ENCODE measurements around the gene EEF1G. TPM values are rescaled to one million over a fixed set of nuclear protein-coding genes. Genes with fewer than 3 reads are reported as not detected.
"Not testable (repeated sequence)": the region's sequence is repeated elsewhere in the genome, so short reads cannot be mapped to it uniquely, and the experiment has no call there.

The EEF1G gene
- total RNA-seq, 1 donor from 2014 or later: 899 TPM

- peaks cover 59% of the 10 kb centered on the region for H3K4me1 ChIP-seq
- intact Hi-C loops (cut with DNase I): no loop called here
- TF ChIP-seq, protein P1, sequence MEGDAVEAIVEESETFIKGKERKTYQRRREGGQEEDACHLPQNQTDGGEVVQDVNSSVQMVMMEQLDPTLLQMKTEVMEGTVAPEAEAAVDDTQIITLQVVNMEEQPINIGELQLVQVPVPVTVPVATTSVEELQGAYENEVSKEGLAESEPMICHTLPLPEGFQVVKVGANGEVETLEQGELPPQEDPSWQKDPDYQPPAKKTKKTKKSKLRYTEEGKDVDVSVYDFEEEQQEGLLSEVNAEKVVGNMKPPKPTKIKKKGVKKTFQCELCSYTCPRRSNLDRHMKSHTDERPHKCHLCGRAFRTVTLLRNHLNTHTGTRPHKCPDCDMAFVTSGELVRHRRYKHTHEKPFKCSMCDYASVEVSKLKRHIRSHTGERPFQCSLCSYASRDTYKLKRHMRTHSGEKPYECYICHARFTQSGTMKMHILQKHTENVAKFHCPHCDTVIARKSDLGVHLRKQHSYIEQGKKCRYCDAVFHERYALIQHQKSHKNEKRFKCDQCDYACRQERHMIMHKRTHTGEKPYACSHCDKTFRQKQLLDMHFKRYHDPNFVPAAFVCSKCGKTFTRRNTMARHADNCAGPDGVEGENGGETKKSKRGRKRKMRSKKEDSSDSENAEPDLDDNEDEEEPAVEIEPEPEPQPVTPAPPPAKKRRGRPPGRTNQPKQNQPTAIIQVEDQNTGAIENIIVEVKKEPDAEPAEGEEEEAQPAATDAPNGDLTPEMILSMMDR (IDR thresholded peaks at IDR 0.05): no peak
- DNase-seq: no peak
- H3K9me3 ChIP-seq: no peaks in the 10 kb centered on the region
- H3K27me3 ChIP-seq (ENCODE audit: low read depth): no peaks in the 10 kb centered on the region
- H3K36me3 ChIP-seq: peaks cover 73% of the 10 kb centered on the region
- ATAC-seq: no peak
- peak overlapping the region; percentile 80 for H3K4me3 ChIP-seq
- peak overlapping the region; percentile 78 for H3K27ac ChIP-seq
Observed at GRCh38 chr11:62572431-62572830, 1.3 kb downstream of the EEF1G start.

- H3K36me3 ChIP-seq: peaks cover 73% of the 10 kb centered on the region
- H3K9me3 ChIP-seq; intact Hi-C loops (cut with DNase I); H3K4me3 ChIP-seq; DNase-seq; ATAC-seq; H3K27me3 ChIP-seq (ENCODE audit: low read depth); H3K27ac ChIP-seq: not testable (repeated sequence)
- H3K4me1 ChIP-seq: peaks cover 51% of the 10 kb centered on the region
Observed at GRCh38 chr11:62571493-62571892, 2.2 kb downstream of the EEF1G start.

DNA sequence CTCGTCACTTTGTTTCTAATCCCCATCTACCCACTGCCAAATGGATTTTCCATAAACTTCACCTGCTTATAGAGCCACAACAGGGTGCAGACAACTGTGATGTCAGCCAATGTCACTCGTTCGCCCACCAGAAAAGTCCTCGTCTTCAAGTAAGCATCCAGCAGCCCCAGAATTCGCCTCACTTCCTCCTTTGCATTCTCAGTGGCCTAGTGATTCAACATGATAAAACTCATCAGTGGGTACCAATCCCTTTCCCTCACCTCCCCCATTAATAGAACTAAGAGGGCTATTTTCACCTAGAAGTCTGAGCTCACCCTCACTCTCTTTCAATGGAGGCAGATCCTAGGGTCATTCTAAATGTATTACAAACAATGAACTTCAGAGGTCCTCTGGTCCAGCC lies 2.8 kb downstream of the EEF1G start:
- Histone ChIP-seq H3K4me1 (peaks cover 45% of the 10 kb centered on the region), H3K36me3 (peaks cover 73% of the 10 kb centered on the region)
- H3K27ac ChIP-seq; ATAC-seq; DNase-seq; H3K9me3 ChIP-seq; H3K27me3 ChIP-seq (ENCODE audit: low read depth); H3K4me3 ChIP-seq; intact Hi-C loops (cut with DNase I): not testable (repeated sequence)

- intact Hi-C loops (cut with DNase I): no loop called here
- DNase-seq (no peak), ATAC-seq (no peak)
- Histone ChIP-seq H3K4me3 (no peak overlapping the region), H3K27me3 (ENCODE audit: low read depth) (no peaks in the 10 kb centered on the region), H3K27ac (no peak overlapping the region), H3K36me3 (peaks cover 81% of the 10 kb centered on the region), H3K4me1 (peaks cover 32% of the 10 kb centered on the region), H3K9me3 (no peaks in the 10 kb centered on the region)
- TF ChIP-seq, protein P1 (IDR thresholded peaks at IDR 0.05): no peak
Observed at GRCh38 chr11:62569611-62570010, 4.1 kb downstream of the EEF1G start.

- Histone ChIP-seq H3K9me3 (no peaks in the 10 kb centered on the region), H3K27ac (no peak overlapping the region), H3K4me1 (peaks cover 19% of the 10 kb centered on the region), H3K36me3 (peaks cover 97% of the 10 kb centered on the region), H3K27me3 (ENCODE audit: low read depth) (no peaks in the 10 kb centered on the region), H3K4me3 (no peak overlapping the region)
- DNase-seq (no peak), ATAC-seq (no peak)
- TF ChIP-seq, protein P1 (IDR thresholded peaks at IDR 0.05): no peak
- intact Hi-C loops (cut with DNase I): no loop called here
Observed at GRCh38 chr11:62567018-62567633, 6.6 kb downstream of the EEF1G start.

- intact Hi-C loops (cut with DNase I): no loop called here
- no peaks in the 10 kb centered on the region for H3K9me3 ChIP-seq
- TF ChIP-seq, protein P1 (IDR thresholded peaks at IDR 0.05): no peak
- no peaks in the 10 kb centered on the region for H3K27me3 ChIP-seq (ENCODE audit: low read depth)
- H3K36me3 ChIP-seq: peaks cover 95% of the 10 kb centered on the region
- ATAC-seq (no peak), DNase-seq (no peak)
- peaks cover 10% of the 10 kb centered on the region for H3K4me1 ChIP-seq
- no peak overlapping the region for H3K27ac ChIP-seq
- H3K4me3 ChIP-seq: no peak overlapping the region
Observed at GRCh38 chr11:62566247-62566646, 7.4 kb downstream of the EEF1G start.

Measured in lower lobe of right lung (tissue), 2 donors.